Transverse colon (tissue), 4 donors: ENCODE data around the gene NDNF.

ENCODE experiments used
- EP300 ChIP-seq: sonication (generic); formaldehyde crosslinking; IDR thresholded peaks from one replicate; pipeline ENCODE4 v1.6.1; 2017; ENCODE audit warnings: antibody characterized with exemption, low read depth
- POLR2A ChIP-seq: fragments of 450-650 bp; IDR thresholded peaks from one replicate; pipeline ENCODE4 v1.6.1; 2016; ENCODE audit warnings: antibody characterized with exemption, mild to moderate bottlenecking, moderate library complexity
- POLR2AphosphoS5 ChIP-seq, 3 donors: sonication (generic); formaldehyde crosslinking; IDR thresholded peaks; one replicate each; pipeline ENCODE4 v1.6.1; 2016; ENCODE audit warnings: antibody characterized with exemption in 3 of 3
- TF ChIP-seq, protein P1 (sequence below), 5 experiments: fragments of 200-600 bp in 3 of 5; fragments of 450-650 bp in 2 of 5; sonication (generic) in 3 of 5; IDR thresholded peaks; 1 replicate in 2 of 5; 2 replicates in 3 of 5; pipeline ENCODE4 v1.5.1; 2016 to 2017; ENCODE audit warnings: antibody characterized with exemption in 5 of 5, inconsistent platforms in 3 of 5, mild to moderate bottlenecking in 2 of 5, moderate library complexity in 1 of 5

DNA sequence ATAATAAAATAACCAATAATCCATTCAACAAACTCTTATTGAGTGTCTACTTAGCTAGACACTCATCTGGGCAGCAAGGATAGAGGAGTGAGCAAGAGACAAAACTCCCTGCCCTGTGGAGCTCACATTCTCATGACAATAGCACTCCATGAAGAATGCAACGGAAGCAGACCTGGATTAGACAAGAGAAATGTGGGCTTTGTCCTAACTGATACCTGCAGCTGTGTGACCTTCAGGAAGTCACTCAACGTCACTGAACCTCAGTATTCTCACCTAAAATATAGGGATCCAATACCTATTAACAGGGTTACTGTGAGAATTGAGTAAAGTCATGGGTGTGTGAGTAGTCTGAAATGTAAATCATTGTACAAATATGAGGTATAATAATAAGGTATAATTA lies 61.2 kb downstream of the NDNF start:
- TF ChIP-seq, protein P1, sequence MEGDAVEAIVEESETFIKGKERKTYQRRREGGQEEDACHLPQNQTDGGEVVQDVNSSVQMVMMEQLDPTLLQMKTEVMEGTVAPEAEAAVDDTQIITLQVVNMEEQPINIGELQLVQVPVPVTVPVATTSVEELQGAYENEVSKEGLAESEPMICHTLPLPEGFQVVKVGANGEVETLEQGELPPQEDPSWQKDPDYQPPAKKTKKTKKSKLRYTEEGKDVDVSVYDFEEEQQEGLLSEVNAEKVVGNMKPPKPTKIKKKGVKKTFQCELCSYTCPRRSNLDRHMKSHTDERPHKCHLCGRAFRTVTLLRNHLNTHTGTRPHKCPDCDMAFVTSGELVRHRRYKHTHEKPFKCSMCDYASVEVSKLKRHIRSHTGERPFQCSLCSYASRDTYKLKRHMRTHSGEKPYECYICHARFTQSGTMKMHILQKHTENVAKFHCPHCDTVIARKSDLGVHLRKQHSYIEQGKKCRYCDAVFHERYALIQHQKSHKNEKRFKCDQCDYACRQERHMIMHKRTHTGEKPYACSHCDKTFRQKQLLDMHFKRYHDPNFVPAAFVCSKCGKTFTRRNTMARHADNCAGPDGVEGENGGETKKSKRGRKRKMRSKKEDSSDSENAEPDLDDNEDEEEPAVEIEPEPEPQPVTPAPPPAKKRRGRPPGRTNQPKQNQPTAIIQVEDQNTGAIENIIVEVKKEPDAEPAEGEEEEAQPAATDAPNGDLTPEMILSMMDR (IDR thresholded peaks at IDR 0.05): no peak
- TF ChIP-seq EP300 (no peak), POLR2AphosphoS5 (IDR thresholded peaks at IDR 0.05) (no peak), POLR2A (no peak)
